HG03521 (cell line): ENCODE measurements around the gene LNPEP.
"Not testable (repeated sequence)": the region's sequence is repeated elsewhere in the genome, so short reads cannot be mapped to it uniquely, and the experiment has no call there.

ENCODE experiments used
- ATAC-seq: cut with Tn5 transposase; IDR thresholded peaks from one replicate; pipeline ENCODE4 v1.9.1; 2021; ENCODE audit warnings: mild to moderate bottlenecking, moderate library complexity; ENCODE audit not compliant: unreplicated experiment

The LNPEP gene

GRCh38 chr5:97046270-97046982, 110.5 kb downstream of the LNPEP start:
- no peak for ATAC-seq

DNA sequence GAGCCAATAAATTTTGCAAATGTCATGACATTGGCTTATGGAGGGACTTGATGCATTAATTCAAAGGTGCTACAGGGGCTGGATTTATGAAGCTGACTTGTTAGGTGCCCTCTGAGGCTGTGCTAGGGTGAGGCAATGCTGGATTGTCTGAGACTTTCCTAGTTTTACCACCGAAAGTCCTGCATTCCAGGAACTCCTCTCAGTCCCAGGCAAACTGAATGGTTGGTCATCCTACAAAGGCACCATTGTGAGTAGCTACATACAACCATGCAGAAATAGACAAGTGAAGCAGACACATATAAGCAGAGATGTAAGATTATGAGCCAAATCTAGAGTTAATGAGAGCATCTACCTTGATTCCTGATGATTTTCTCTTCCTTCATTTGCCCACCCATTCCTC, 111.2 kb downstream of the LNPEP start:
- no peak for ATAC-seq

DNA sequence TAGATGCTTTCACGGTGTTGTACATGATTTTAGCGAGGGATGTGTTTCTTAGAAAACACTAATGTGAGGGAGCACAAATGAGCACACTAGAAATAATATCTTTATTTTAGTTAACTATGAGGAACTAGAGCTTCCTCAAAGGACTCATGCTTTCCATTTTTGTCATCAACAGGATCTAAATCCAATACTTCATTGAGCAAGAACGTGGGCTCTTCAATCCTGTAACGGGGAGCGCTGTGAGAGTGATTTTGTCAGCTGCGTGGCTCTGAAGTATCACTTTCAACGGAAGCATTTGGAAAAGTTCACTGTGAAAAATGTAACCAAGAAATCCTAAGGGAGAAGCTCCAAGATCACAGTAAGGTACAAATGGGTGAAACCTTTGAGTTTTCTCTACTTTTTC, 113.3 kb downstream of the LNPEP start:
- no peak for ATAC-seq

GRCh38 chr5:97056263-97056662, 120.4 kb downstream of the LNPEP start:
- ATAC-seq, result no peak

DNA sequence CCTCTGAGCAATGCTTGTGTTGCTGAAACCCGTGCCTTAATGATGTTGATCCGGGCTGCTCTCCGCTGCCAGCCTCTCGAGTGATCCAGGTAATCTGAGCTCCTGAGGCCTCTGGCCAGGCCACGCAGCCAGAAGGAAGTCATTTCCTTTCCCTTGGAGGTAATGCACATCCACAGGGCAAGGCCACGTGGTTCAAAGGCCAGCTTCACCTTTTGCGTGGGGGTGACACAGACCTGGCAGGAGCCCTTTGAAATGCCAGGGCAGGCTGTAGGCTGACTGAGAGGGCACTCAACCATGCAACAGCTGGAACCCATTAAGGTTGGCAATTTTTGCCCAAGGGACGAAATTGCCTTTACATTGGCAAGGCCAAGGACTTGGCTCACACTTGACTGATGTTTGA, 126.2 kb downstream of the LNPEP start:
- no peak for ATAC-seq

- ATAC-seq, result no peak
These were observed 127.4 kb downstream of the LNPEP start for GRCh38 chr5:97063251-97063650.

- ATAC-seq, result no peak
These were observed 129.6 kb downstream of the LNPEP start for GRCh38 chr5:97065475-97065874.

- ATAC-seq, result no peak
These were observed 131.5 kb downstream of the LNPEP start for GRCh38 chr5:97067296-97067850.

DNA sequence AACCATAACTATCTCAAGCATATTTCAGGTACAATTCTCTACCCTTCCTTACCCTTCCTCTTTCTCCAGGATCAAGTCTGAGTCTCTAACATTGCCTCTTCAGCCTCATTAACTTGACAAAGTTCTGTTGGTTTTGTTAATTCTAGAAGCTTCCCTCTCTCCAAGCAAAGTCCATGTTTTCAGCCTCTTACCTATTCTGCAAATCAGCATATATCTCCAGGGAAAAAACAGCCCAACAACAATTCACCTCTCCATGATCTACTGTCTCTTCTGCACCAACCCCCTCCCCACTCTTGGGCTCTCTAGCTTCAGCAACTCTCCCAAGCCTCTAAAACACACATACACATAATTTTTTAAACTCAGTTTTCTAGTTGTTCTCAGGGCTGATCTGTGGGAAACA, 134.4 kb downstream of the LNPEP start:
- ATAC-seq, result no peak

GRCh38 chr5:97071101-97071500, 135.2 kb downstream of the LNPEP start:
- ATAC-seq, result no peak

- no peak for ATAC-seq
These were observed 136.1 kb downstream of the LNPEP start for GRCh38 chr5:97071993-97072392.

- no peak for ATAC-seq
These were observed 136.8 kb downstream of the LNPEP start for GRCh38 chr5:97072696-97073095.

DNA sequence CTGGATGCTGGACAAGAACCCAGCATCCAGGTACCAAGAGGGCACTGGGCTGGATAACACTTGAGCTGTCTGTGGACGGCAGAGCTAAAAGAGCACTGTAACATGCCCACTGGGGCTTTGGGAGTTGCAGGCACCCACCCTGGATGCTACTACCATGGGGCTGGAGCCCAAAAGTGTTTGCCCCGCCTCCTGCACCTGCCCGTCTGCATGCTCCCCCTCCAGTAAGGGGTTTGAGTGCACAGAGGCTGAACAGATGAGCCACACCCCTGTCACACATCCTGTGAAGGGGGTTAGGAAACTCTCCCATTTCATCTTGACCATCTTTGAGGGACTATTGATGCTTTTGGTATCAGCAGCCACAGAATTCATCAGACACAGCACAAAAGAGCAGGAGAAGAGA, 137.5 kb downstream of the LNPEP start:
- ATAC-seq, result no peak

DNA sequence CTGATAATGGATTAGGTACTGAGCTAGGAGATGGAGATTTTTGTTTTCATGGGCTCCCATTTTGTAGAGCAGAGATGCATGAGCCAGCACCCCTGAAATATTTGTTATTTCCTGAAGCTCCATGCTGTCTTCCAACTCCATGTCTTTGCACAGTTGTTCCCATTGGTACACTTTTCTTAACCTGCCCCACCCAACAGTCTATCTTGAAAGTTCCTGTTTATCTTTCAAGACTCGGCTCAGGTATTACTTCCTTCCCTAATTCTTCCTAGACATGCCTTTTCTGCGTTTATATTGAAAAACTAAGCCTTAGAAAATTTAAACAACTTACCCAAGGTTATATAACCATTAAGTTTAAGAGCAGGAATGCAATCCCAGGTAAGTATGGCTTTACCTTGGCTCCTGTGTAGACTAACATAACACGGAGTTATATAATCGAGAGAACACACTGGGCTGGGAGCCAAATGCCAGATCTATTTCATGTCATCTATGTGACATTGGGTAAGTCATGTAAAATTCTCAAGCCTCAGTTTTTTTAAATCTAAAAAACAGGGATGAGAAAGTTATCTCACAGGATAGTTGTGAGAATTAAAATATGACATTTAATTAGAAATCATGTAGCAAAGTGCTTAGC, 139.1 kb downstream of the LNPEP start:
- no peak for ATAC-seq

- ATAC-seq, result no peak
These were observed 139.8 kb downstream of the LNPEP start for GRCh38 chr5:97075649-97076048.

GRCh38 chr5:97076098-97076497, 140.2 kb downstream of the LNPEP start:
- ATAC-seq, result no peak

DNA sequence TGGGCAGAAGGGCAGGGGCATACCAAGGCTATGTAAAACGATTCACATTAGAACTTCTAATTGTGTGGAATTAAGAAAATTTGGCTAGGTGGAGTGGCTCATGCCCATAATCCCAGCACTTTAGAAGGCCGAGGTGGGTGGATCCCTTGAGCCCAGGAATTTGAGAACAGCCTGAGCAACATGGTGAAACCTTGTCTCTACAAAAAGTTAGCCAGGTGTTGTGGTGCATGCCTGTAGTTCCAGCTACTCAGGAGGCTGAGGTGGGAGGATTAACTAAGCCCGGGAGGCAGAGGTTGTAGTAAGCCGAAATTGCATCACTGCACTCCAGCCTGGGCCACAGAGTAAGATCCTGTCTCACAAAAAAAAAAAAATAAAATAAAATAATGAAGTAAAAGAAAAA, 141.4 kb downstream of the LNPEP start:
- no peak for ATAC-seq

GRCh38 chr5:97078958-97079743, 143.3 kb downstream of the LNPEP start:
- ATAC-seq, result no peak

DNA sequence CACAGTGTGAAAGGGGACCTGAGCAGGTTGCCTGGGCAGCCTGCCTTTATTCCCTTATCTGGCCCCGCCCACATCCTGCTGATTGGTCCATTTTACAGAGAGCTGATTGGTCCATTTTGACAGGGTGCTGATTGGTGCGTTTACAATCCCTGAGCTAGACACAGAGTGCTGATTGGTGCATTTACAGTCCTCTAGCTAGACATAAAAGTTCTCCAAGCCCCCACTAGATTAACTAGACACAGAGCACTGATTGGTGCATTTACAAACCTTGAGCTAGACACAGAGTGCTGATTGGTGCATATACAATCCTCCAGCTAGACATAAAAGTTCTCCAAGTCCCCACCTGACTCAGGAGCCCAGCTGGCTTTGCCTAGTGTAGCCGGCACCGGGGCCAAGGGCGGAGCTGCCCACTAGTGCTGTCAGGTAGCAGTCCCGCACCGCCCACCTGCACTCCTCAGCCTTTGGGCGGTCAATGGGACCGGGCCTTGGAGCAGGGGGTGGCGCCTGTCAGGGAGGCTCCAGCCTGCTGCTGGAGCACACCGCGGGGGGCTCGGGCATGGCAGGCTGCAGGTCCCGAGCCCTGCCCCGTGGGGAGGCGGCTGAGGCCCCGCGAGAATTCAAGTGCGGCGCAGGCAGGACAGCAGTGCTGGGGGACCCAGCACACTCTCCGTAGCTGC, 149.0 kb downstream of the LNPEP start:
- ATAC-seq, result not testable (repeated sequence)

DNA sequence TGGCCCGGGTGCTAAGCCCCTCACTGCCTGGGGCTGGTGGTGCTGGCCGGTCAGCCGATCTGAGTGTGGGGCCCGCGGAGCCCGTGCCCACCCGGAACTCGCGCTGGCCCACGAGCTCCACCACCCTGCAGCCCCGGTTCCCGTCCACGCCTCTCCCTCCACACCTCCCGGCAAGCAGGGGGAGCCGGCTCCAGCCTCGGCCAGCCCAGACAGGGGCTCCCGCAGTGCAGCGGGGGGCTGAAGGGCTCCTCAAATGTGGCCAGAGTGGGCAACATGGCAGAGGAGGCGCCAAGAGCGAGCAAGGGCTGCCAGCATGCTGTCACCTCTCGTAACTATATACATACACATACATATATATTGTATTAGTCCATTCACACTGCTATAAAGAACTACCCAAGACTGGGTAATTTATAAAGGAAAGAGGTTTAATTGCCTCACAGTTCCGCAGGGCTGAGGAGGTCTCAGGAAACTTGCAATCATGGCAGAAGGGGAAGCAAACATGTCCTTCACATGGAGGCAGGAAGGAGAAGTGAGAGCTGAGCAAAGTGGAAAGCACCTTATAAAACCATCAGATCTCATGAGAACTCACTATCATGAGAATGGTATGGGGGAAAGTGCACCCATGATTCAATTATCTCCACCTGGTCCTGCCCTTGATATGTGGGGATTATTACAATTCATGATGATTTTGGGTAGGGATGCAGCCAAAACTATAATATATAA, 149.7 kb downstream of the LNPEP start:
- no peak for ATAC-seq
